IgD-negative memory B cell (primary cell): ENCODE results near the gene UNC13B. TPM values are rescaled to one million over a fixed set of nuclear protein-coding genes. Genes with fewer than 3 reads are reported as not detected.

ENCODE experiments used
- H3K27ac Mint-ChIP-seq, 3 donors: one replicate each; pipeline ENCODE4 v1.8.0; 2020 to 2022; ENCODE audit warnings: mild to moderate bottlenecking in 3 of 3, mixed read lengths in 3 of 3, moderate library complexity in 1 of 3
- H3K27me3 Mint-ChIP-seq: one replicate; pipeline ENCODE4 v1.8.0; 2021; ENCODE audit warnings: mixed read lengths
- H3K36me3 Mint-ChIP-seq: one replicate; pipeline ENCODE4 v1.8.0; 2020; ENCODE audit warnings: mild to moderate bottlenecking, mixed read lengths
- H3K4me1 Mint-ChIP-seq, 3 donors: one replicate each; pipeline ENCODE4 v1.8.0; 2020 to 2022; ENCODE audit warnings: mixed read lengths in 3 of 3, mild to moderate bottlenecking in 1 of 3
- H3K4me3 Mint-ChIP-seq, 4 donors: one replicate each; pipeline ENCODE4 v1.8.0; 2020 to 2022; ENCODE audit warnings: mild to moderate bottlenecking in 4 of 4, mixed read lengths in 4 of 4, moderate library complexity in 3 of 4
- H3K9me3 Mint-ChIP-seq, 3 donors: one replicate each; pipeline ENCODE4 v1.8.0; 2020 to 2021; ENCODE audit warnings: mixed read lengths in 3 of 3, mild to moderate bottlenecking in 1 of 3
- polyA plus RNA-seq: library from polyadenylated mRNA; unstranded; fragments of 300-500 nt; fragmentation: Illumina TruSeq; gene quantifications from one replicate; pipeline ENCODE4 v1.2.3, GENCODE V29; 2021

UNC13B gene
- polyA plus RNA-seq, 1 donor from 2014 or later, result not detected

GRCh38 chr9:35294066-35294465 lies 132.3 kb downstream of the UNC13B start:
- Mint-ChIP-seq H3K9me3 (no peaks in the 10 kb centered on the region), H3K4me3 (no peak overlapping the region), H3K36me3 (no peaks in the 10 kb centered on the region), H3K27ac (no peak overlapping the region), H3K27me3 (peaks cover 8% of the 10 kb centered on the region), H3K4me1 (no peaks in the 10 kb centered on the region)

- Mint-ChIP-seq H3K9me3 (no peaks in the 10 kb centered on the region), H3K27me3 (peaks cover 8% of the 10 kb centered on the region), H3K4me1 (no peaks in the 10 kb centered on the region), H3K27ac (no peak overlapping the region), H3K4me3 (no peak overlapping the region), H3K36me3 (no peaks in the 10 kb centered on the region)
Measured at GRCh38 chr9:35294556-35294955, 132.7 kb downstream of the UNC13B start.

GRCh38 chr9:35295369-35296036 lies 133.7 kb downstream of the UNC13B start:
- Mint-ChIP-seq H3K4me1 (no peaks in the 10 kb centered on the region), H3K27ac (no peak overlapping the region), H3K27me3 (peaks cover 9% of the 10 kb centered on the region), H3K36me3 (no peaks in the 10 kb centered on the region), H3K9me3 (no peaks in the 10 kb centered on the region), H3K4me3 (no peak overlapping the region)

DNA sequence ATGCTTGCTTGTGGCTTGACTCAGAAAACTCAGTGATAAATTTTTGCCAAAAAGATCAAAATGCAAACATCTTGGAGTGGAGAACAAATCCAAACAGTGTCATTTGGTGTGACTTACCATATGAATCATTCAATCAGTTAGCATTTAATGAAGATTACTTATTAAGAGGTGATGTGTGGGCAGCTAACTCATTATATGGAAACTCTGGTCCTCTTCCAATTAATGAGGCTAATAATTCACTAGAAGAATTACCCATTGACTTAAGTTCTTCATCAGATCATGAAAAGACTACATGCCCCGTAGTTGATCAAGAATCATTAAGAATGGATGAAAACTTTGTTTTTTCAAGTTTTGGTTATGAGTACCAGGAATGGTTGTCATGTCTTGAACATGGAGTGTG lies 141.8 kb downstream of the UNC13B start:
- Mint-ChIP-seq H3K27me3 (peaks cover 33% of the 10 kb centered on the region), H3K4me3 (no peak overlapping the region), H3K27ac (no peak overlapping the region)

DNA sequence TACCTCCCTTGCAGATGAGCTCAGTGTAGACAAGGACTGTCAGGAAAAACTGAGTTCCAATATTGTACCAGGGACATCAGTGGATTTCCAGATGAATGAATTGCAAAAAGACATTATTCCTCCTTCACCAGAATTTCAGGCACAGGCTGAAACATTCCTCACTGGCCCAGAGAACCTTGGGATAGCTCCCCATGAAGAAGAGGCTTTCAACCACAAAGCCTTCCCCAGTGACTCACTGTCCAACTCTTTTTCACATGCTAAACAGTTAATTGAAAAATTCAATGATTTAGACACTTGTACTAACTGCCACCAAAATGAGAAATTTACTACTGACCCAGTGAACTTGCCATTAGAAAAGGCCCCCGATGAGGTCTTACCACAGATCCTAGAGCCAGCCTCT lies 144.5 kb downstream of the UNC13B start:
- H3K4me1 Mint-ChIP-seq, result no peaks in the 10 kb centered on the region
- H3K4me3 Mint-ChIP-seq, result no peak overlapping the region
- no peaks in the 10 kb centered on the region for H3K36me3 Mint-ChIP-seq
- H3K27me3 Mint-ChIP-seq, result peaks cover 22% of the 10 kb centered on the region
- H3K27ac Mint-ChIP-seq, result no peak overlapping the region
- H3K9me3 Mint-ChIP-seq, result no peaks in the 10 kb centered on the region

More for the DNA sequence above, 141.8 kb downstream of the UNC13B start:
- Mint-ChIP-seq H3K36me3 (no peaks in the 10 kb centered on the region), H3K4me1 (no peaks in the 10 kb centered on the region), H3K9me3 (no peaks in the 10 kb centered on the region)

DNA sequence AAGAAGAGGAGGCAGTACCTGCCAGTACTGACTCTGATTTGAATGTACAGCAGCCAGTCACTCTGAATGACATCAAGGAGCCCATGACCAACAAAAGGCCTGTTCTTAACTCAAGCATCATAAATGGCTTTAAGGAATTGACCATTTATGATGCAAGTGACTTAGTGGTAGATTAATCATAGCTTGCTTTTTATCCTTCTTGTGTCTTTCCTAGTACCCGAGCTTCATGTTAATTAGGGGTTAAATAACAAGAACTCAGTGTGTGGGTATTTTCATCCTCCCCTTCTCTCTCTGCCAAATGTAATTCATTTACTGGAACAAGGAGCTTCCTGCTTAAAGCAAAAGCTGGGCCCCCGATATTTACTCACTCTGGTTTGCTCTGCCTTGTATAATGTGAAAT lies 146.5 kb downstream of the UNC13B start:
- Mint-ChIP-seq H3K27me3 (peaks cover 16% of the 10 kb centered on the region), H3K4me3 (no peak overlapping the region), H3K9me3 (no peaks in the 10 kb centered on the region), H3K4me1 (no peaks in the 10 kb centered on the region), H3K36me3 (no peaks in the 10 kb centered on the region), H3K27ac (no peak overlapping the region)

DNA sequence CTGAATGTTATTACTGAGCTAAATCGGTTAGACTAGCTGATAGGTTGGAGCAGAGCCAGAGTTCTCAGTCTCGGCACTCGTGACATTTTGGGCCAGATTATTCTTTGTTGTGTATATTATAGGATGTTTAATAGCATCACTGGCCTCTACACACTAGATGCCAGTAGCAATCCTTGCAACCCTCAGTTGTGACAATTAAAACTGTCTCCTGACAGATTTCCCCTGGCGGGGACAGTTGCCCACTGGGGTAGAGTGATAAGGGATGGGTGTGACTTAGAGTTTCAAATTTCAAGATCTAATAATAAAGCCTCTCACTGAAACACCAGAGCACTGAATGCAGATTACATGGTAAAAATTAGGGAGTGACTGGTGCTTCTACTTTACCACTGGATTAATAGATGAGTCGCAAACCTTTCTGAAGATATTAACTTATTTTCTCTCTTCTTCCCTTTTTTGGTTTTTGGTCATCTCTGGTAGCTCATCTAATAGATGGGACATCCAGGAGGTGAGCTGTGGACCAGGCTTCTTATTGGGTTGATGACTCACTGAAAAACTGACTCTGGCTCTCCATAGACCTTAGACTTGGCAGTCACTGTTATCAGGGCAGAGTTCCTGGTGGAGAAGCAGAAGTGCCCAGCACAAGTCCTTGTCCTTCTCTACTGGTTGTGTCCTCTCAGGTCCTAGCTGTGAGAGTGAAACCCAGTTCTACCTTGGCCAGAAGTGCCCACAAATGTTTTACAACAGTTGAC lies 150.3 kb downstream of the UNC13B start:
- Mint-ChIP-seq H3K9me3 (no peaks in the 10 kb centered on the region), H3K27me3 (peaks cover 5% of the 10 kb centered on the region), H3K36me3 (no peaks in the 10 kb centered on the region)

GRCh38 chr9:35313460-35313859 lies 151.7 kb downstream of the UNC13B start:
- no peaks in the 10 kb centered on the region for H3K36me3 Mint-ChIP-seq
- no peak overlapping the region for H3K27ac Mint-ChIP-seq
- H3K27me3 Mint-ChIP-seq, result peaks cover 4% of the 10 kb centered on the region
- peaks cover 0 to 3% (median 0%) of the 10 kb centered on the region in 3 donors for H3K9me3 Mint-ChIP-seq
- H3K4me3 Mint-ChIP-seq, result no peak overlapping the region
- no peaks in the 10 kb centered on the region for H3K4me1 Mint-ChIP-seq

More for the DNA sequence above, 150.3 kb downstream of the UNC13B start:
- Mint-ChIP-seq H3K27ac (no peak overlapping the region), H3K4me1 (no peaks in the 10 kb centered on the region), H3K4me3 (no peak overlapping the region)

GRCh38 chr9:35313916-35314315 lies 152.1 kb downstream of the UNC13B start:
- H3K36me3 Mint-ChIP-seq, result no peaks in the 10 kb centered on the region
- H3K4me1 Mint-ChIP-seq, result no peaks in the 10 kb centered on the region
- peaks cover 2% of the 10 kb centered on the region for H3K27me3 Mint-ChIP-seq
- no peak overlapping the region for H3K27ac Mint-ChIP-seq
- peaks cover 0 to 3% (median 1%) of the 10 kb centered on the region in 3 donors for H3K9me3 Mint-ChIP-seq
- H3K4me3 Mint-ChIP-seq, result no peak overlapping the region

DNA sequence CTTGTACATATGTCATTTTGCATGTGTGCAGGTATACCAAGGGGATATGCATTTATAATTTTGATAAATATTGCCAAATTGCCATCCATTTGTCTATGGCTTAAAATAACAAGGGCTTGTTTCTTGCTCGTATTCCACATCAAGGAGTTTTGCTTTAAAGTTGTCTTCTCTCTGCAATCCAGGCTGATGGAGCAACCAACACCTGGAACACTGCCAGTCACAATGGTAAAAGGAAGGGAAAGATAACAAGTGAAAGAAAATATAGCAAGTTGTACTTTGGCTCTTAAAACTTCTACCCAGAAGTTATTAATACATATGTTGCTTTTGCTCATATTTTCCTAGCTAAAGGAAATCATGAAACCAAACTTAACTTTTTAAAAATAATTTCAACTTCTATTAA lies 156.9 kb downstream of the UNC13B start:
- H3K4me1 Mint-ChIP-seq, result peaks cover 0 to 6% (median 0%) of the 10 kb centered on the region in 3 donors
- H3K36me3 Mint-ChIP-seq, result no peaks in the 10 kb centered on the region
- H3K4me3 Mint-ChIP-seq, result no peak overlapping the region
- peaks cover 6% of the 10 kb centered on the region for H3K27me3 Mint-ChIP-seq
- no peak overlapping the region for H3K27ac Mint-ChIP-seq
- peaks cover 0 to 3% (median 1%) of the 10 kb centered on the region in 3 donors for H3K9me3 Mint-ChIP-seq

GRCh38 chr9:35322075-35322885 lies 160.5 kb downstream of the UNC13B start:
- Mint-ChIP-seq H3K27me3 (peaks cover 13% of the 10 kb centered on the region), H3K4me1 (peaks cover 0 to 6% (median 0%) of the 10 kb centered on the region in 3 donors), H3K27ac (no peak overlapping the region), H3K4me3 (peak overlapping the region in 1 of 4 donors; percentile 11), H3K36me3 (no peaks in the 10 kb centered on the region), H3K9me3 (peaks cover 0 to 3% (median 1%) of the 10 kb centered on the region in 3 donors)

DNA sequence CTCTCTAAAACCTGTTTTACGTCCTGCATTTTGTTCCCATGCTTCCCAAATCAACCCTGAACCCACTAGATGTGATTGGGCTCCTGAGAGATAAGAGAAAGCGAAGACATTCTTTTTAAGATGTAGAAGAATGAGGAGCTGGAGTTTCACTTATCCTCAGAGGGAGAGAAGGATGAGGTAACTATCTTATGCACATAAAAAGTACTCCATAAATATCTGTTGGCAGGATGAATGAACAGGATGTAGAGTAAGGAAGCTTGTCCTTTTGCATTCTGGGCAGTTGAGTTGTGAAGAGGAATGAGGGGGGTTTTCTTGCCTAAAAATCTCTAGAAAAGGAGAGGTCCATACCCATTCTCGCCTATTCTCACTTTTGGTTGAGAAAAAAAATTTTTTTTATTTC lies 163.2 kb downstream of the UNC13B start:
- Mint-ChIP-seq H3K27me3 (peaks cover 11% of the 10 kb centered on the region), H3K9me3 (no peaks in the 10 kb centered on the region), H3K36me3 (no peaks in the 10 kb centered on the region), H3K4me1 (peaks cover 0 to 6% (median 0%) of the 10 kb centered on the region in 3 donors), H3K4me3 (no peak overlapping the region), H3K27ac (no peak overlapping the region)

GRCh38 chr9:35333551-35333950 lies 171.7 kb downstream of the UNC13B start:
- Mint-ChIP-seq H3K36me3 (no peaks in the 10 kb centered on the region), H3K4me3 (no peak overlapping the region), H3K27me3 (peaks cover 3% of the 10 kb centered on the region), H3K4me1 (no peaks in the 10 kb centered on the region), H3K27ac (no peak overlapping the region), H3K9me3 (peaks cover 0 to 2% (median 0%) of the 10 kb centered on the region in 3 donors)

GRCh38 chr9:35335164-35335563 lies 173.4 kb downstream of the UNC13B start:
- H3K9me3 Mint-ChIP-seq, result peaks cover 0 to 2% (median 0%) of the 10 kb centered on the region in 3 donors
- no peak overlapping the region for H3K27ac Mint-ChIP-seq
- H3K36me3 Mint-ChIP-seq, result no peaks in the 10 kb centered on the region
- H3K4me3 Mint-ChIP-seq, result no peak overlapping the region
- peaks cover 3% of the 10 kb centered on the region for H3K27me3 Mint-ChIP-seq
- no peaks in the 10 kb centered on the region for H3K4me1 Mint-ChIP-seq

- no peaks in the 10 kb centered on the region for H3K4me1 Mint-ChIP-seq
- no peak overlapping the region for H3K27ac Mint-ChIP-seq
- H3K4me3 Mint-ChIP-seq, result no peak overlapping the region
- peaks cover 7% of the 10 kb centered on the region for H3K27me3 Mint-ChIP-seq
- H3K36me3 Mint-ChIP-seq, result no peaks in the 10 kb centered on the region
- H3K9me3 Mint-ChIP-seq, result no peaks in the 10 kb centered on the region
Measured at GRCh38 chr9:35338086-35338485, 176.3 kb downstream of the UNC13B start.
